GM23338 (cell line): ENCODE measurements around the gene RPS19. TPM values are rescaled to one million over a fixed set of nuclear protein-coding genes. Genes with fewer than 3 reads are reported as not detected.

Experiments used
- ATAC-seq: fragments of 200-7000 bp; cut with Tn5 transposase; 3 replicates; pipeline ENCODE4 v1.9.1; 2020
- DNase-seq: peaks from one replicate; pipeline ENCODE4 v3.0.0-alpha.2; 2015; ENCODE audit warnings: low spot score
- H2AFZ ChIP-seq: fragments of 200-600 bp; sonication (generic); 2 replicates; pipeline ENCODE4 v1.8.0; 2016; ENCODE audit warnings: antibody characterized with exemption, mild to moderate bottlenecking, moderate library complexity
- H3F3A ChIP-seq: fragments of 200-600 bp; sonication (generic); replicated peaks from 2 replicates; pipeline ENCODE4 v1.8.0; 2017; ENCODE audit warnings: antibody characterized with exemption, mixed run types, low read depth
- H3K27ac ChIP-seq: fragments of 200-600 bp; sonication (generic); 2 replicates; pipeline ENCODE4 v1.6.1; 2016; ENCODE audit warnings: low read depth
- H3K27me3 ChIP-seq: fragments of 200-600 bp; sonication (generic); 2 replicates; pipeline ENCODE4 v1.8.0; 2016; ENCODE audit warnings: mild to moderate bottlenecking, mixed run types, moderate library complexity; ENCODE audit not compliant: insufficient read depth
- H3K36me3 ChIP-seq: fragments of 200-600 bp; sonication (generic); 2 replicates; pipeline ENCODE4 v1.8.0; 2016; ENCODE audit warnings: mild to moderate bottlenecking; ENCODE audit not compliant: insufficient read depth
- H3K4me1 ChIP-seq: fragments of 200-600 bp; sonication (generic); 2 replicates; pipeline ENCODE4 v1.8.0; 2016; ENCODE audit warnings: mild to moderate bottlenecking, moderate library complexity; ENCODE audit not compliant: insufficient read depth
- H3K4me2 ChIP-seq: fragments of 200-600 bp; sonication (generic); 2 replicates; pipeline ENCODE4 v1.7.1; 2017; ENCODE audit warnings: mixed run types
- H3K4me3 ChIP-seq: fragments of 200-600 bp; sonication (generic); 2 replicates; pipeline ENCODE4 v1.6.1; 2016; ENCODE audit warnings: mixed run types
- H3K79me2 ChIP-seq: fragments of 200-600 bp; sonication (generic); replicated peaks from 2 replicates; pipeline ENCODE4 v1.8.0; 2017; ENCODE audit warnings: mild to moderate bottlenecking; ENCODE audit not compliant: insufficient read depth
- H3K9me2 ChIP-seq: fragments of 200-600 bp; sonication (generic); 2 replicates; pipeline ENCODE4 v1.8.0; 2017; ENCODE audit not compliant: insufficient read depth
- H4K20me1 ChIP-seq: fragments of 200-600 bp; sonication (generic); replicated peaks from 2 replicates; pipeline ENCODE4 v1.8.0; 2017; ENCODE audit warnings: mild to moderate bottlenecking; ENCODE audit not compliant: insufficient read depth
- H3K27ac Mint-ChIP-seq: 2 replicates; pipeline ENCODE4 v1.8.0; 2020; ENCODE audit warnings: inconsistent platforms, mild to moderate bottlenecking, moderate library complexity, mixed read lengths
- H3K27me3 Mint-ChIP-seq: 3 replicates; pipeline ENCODE4 v1.8.0; 2022; ENCODE audit warnings: low read depth, mild to moderate bottlenecking, moderate library complexity, mixed read lengths, inconsistent platforms; ENCODE audit not compliant: insufficient read depth, poor library complexity
- H3K36me3 Mint-ChIP-seq: 3 replicates; pipeline ENCODE4 v1.8.0; 2021; ENCODE audit warnings: low read depth, mild to moderate bottlenecking, inconsistent platforms, moderate library complexity, mixed read lengths
- H3K4me1 Mint-ChIP-seq: 3 replicates; pipeline ENCODE4 v1.8.0; 2020; ENCODE audit warnings: mild to moderate bottlenecking, inconsistent platforms, mixed read lengths
- H3K4me3 Mint-ChIP-seq: 3 replicates; pipeline ENCODE4 v1.8.0; 2021; ENCODE audit warnings: moderate library complexity, mild to moderate bottlenecking, inconsistent platforms, mixed read lengths
- H3K9me3 Mint-ChIP-seq: 3 replicates; pipeline ENCODE4 v1.8.0; 2020; ENCODE audit warnings: moderate library complexity, mild to moderate bottlenecking, inconsistent platforms, mixed read lengths
- EZH2 ChIP-seq: fragments of 200-600 bp; sonication (generic); IDR thresholded peaks from one replicate; pipeline ENCODE4 v1.8.0; 2017; ENCODE audit warnings: antibody characterized with exemption, mild to moderate bottlenecking, low read depth; ENCODE audit not compliant: unreplicated experiment
- EZH2phosphoT487 ChIP-seq: fragments of 200-600 bp; sonication (generic); IDR thresholded peaks from one replicate; pipeline ENCODE4 v1.8.1; 2018; ENCODE audit warnings: antibody characterized with exemption; ENCODE audit not compliant: unreplicated experiment
- JUNB ChIP-seq: IDR thresholded peaks from one replicate; pipeline ENCODE4 v1.6.1; 2016; ENCODE audit warnings: antibody characterized with exemption; ENCODE audit not compliant: unreplicated experiment
- REST ChIP-seq: IDR thresholded peaks from one replicate; pipeline ENCODE4 v1.6.1; 2018; ENCODE audit warnings: antibody characterized with exemption; ENCODE audit not compliant: unreplicated experiment
- STAT1 ChIP-seq: IDR thresholded peaks from one replicate; pipeline ENCODE4 v1.6.1; 2016; ENCODE audit warnings: antibody characterized with exemption; ENCODE audit not compliant: unreplicated experiment
- polyA plus RNA-seq: library from polyadenylated mRNA; unstranded; fragments of >200 nt; fragmentation: Nextera tagmentation; extraction: Ambion mirVana; gene quantifications from 2 replicates; pipeline ENCODE4 v1.2.1, GENCODE V29; 2016
- total RNA-seq: library from RNA; depleted of rRNA; stranded (reverse); fragments of >200 nt; shearing (Covaris generic); gene quantifications from 2 replicates; pipeline ENCODE4 v1.2.3, GENCODE V29; 2014
- TF ChIP-seq, protein P1 (sequence below), 2 experiments: fragments of 200-600 bp in 1 of 2; sonication (generic) in 1 of 2; conservative IDR thresholded peaks; 2 replicates each; pipeline versions ENCODE4 v1.5.1 to v1.6.1; 2016 to 2017; ENCODE audit warnings: antibody characterized with exemption in 2 of 2, low read depth in 2 of 2, mild to moderate bottlenecking in 2 of 2, moderate library complexity in 1 of 2

Gene RPS19
- total and polyA plus RNA-seq, 2 experiments from 2014 or later, result 1,798 to 4,073 TPM

- Mint-ChIP-seq H3K9me3 (peaks cover 4% of the 10 kb centered on the region; the same call in 1 of the 3 replicates), H3K4me1 (peaks cover 17% of the 10 kb centered on the region), H3K27me3 (peaks cover 31% of the 10 kb centered on the region), H3K27ac (no peak overlapping the region), H3K36me3 (no peaks in the 10 kb centered on the region; the same call in 2 of the 3 replicates), H3K4me3 (no peak overlapping the region)
- no peak for DNase-seq
- Histone ChIP-seq H3K9me2 (no peaks in the 10 kb centered on the region), H3K27ac (no peak overlapping the region), H3K27me3 (peaks cover 29% of the 10 kb centered on the region), H3K79me2 (peaks cover 3% of the 10 kb centered on the region; the same call in 1 of the 2 replicates), H4K20me1 (no peaks in the 10 kb centered on the region), H3K4me1 (peaks cover 8% of the 10 kb centered on the region), H3F3A (peaks cover 16% of the 10 kb centered on the region), H3K4me2 (no peak overlapping the region), H3K4me3 (no peak overlapping the region), H2AFZ (no peak overlapping the region), H3K36me3 (no peaks in the 10 kb centered on the region)
- TF ChIP-seq, protein P1, sequence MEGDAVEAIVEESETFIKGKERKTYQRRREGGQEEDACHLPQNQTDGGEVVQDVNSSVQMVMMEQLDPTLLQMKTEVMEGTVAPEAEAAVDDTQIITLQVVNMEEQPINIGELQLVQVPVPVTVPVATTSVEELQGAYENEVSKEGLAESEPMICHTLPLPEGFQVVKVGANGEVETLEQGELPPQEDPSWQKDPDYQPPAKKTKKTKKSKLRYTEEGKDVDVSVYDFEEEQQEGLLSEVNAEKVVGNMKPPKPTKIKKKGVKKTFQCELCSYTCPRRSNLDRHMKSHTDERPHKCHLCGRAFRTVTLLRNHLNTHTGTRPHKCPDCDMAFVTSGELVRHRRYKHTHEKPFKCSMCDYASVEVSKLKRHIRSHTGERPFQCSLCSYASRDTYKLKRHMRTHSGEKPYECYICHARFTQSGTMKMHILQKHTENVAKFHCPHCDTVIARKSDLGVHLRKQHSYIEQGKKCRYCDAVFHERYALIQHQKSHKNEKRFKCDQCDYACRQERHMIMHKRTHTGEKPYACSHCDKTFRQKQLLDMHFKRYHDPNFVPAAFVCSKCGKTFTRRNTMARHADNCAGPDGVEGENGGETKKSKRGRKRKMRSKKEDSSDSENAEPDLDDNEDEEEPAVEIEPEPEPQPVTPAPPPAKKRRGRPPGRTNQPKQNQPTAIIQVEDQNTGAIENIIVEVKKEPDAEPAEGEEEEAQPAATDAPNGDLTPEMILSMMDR (conservative IDR thresholded peaks at IDR 0.05; ENCODE audit: low read depth in 2 of 2), result no peak
- TF ChIP-seq EZH2, result no peak
- no peak for ATAC-seq
These were observed 19.7 kb downstream of the RPS19 start for GRCh38 chr19:41879670-41880328.

DNA sequence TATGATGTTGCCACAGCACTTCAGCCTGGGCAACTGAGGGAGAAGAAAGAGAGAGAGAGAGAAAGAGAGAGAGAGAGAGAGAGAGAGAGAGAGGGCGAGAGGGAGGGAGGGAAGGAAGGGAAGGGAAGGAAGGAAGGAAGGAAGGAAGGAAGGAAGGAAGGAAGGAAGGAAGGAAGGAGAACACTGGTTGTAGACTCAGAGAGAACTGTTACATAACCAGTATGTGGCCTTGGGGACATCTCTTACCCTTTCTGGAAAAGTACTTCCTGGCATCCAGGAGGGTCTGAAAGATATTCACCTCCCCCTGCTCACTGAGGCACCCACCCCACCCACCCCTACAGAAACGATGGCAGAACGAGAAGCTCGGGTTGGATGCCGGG, 20.3 kb downstream of the RPS19 start:
- peaks cover 29% of the 10 kb centered on the region for H3K27me3 ChIP-seq
- no peak overlapping the region for H3K4me2 ChIP-seq
- peaks cover 4% of the 10 kb centered on the region; the same call in 1 of the 3 replicates for H3K9me3 Mint-ChIP-seq
- TF ChIP-seq REST (no peak), EZH2 (no peak), EZH2phosphoT487 (no peak), JUNB (no peak), STAT1 (no peak)
- peaks cover 12% of the 10 kb centered on the region for H3K4me1 ChIP-seq
- H3K27ac Mint-ChIP-seq, result no peak overlapping the region
- H2AFZ ChIP-seq, result no peak overlapping the region
- DNase-seq (no peak), ATAC-seq (no peak)
- no peaks in the 10 kb centered on the region for H3K36me3 ChIP-seq
- no peaks in the 10 kb centered on the region for H3K9me2 ChIP-seq
- H3F3A ChIP-seq, result peaks cover 16% of the 10 kb centered on the region
- H3K79me2 ChIP-seq, result peaks cover 6% of the 10 kb centered on the region; the same call in 1 of the 2 replicates
- H3K36me3 Mint-ChIP-seq, result no peaks in the 10 kb centered on the region; the same call in 2 of the 3 replicates
- H3K4me1 Mint-ChIP-seq, result peaks cover 21% of the 10 kb centered on the region
- no peak overlapping the region for H3K4me3 ChIP-seq
- H3K4me3 Mint-ChIP-seq, result no peak overlapping the region
- no peak overlapping the region for H3K27ac ChIP-seq
- no peaks in the 10 kb centered on the region for H4K20me1 ChIP-seq
- H3K27me3 Mint-ChIP-seq, result peaks cover 31% of the 10 kb centered on the region
